Measurements from ENCODE around the gene RAB27B. TPM values are rescaled to one million over a fixed set of nuclear protein-coding genes. Genes with fewer than 3 reads are reported as not detected.

RAB27B gene
- total and polyA plus RNA-seq, 2 donors (not counting 1 experiment from before 2014, with no cell fraction given) = 0.01 to 0.07 TPM

DNA sequence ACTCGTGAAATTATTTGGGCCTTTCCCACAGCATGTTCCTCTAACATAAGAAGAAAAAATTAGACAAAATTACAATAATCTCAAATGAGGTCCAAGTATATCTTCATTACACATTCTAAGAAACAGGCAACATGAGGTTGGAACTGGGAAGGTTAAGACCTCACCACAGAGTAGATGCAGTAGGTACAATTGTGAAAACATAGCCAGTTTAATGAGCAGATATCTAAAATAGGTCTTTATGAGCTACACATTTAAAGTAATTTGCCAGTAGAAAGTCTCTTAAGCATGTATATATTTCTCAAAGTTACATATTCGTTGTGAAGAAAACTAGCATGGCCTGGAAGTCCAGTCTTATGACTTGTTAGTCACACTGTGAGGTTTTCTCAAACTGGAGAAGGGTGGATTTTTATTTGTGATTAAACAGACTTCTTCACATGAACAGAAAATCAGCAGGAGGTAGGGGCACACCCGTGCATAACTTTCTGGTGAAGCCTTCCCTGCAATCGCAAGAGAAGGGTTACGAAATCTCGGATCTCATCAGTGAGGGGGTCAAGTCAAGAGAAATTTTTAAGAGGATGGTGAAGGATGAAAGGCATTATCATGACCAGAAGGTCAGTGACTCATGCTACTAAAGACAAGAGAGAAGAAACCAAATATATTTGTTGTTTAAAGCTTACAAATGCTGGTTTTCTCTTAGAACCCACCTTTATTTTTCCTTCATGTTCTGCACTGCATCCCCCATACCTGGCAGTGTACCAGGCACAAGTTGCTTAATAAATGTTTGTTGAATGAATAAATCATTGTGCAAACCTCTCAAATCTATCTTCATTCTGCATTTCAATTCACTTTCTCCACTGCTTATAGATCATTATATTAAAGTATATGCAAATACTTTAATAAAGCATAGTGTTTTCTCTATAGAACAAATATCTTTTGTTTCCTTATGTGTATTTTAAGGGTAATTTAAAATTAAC, 5.1 kb upstream of the RAB27B start:
- ATAC-seq (ENCODE audit: low read depth) (no peak), DNase-seq (no peak)
- no peaks in the 10 kb centered on the region for H3K36me3 ChIP-seq (replicated peaks in 1 of 2; ENCODE audit: control extremely low read depth in 1 of 2, control insufficient read depth in 1 of 2, extremely low read depth in 1 of 2, insufficient read depth in 2 of 2, low read length in 1 of 2)
- Mint-ChIP-seq H3K4me1 (peaks cover 1% of the 10 kb centered on the region), H3K9me3 (ENCODE audit: insufficient read depth) (no peaks in the 10 kb centered on the region), H3K27ac (no peak overlapping the region), H3K27me3 (peaks cover 7% of the 10 kb centered on the region), H3K4me3 (no peak overlapping the region)
- TF ChIP-seq, protein P1, sequence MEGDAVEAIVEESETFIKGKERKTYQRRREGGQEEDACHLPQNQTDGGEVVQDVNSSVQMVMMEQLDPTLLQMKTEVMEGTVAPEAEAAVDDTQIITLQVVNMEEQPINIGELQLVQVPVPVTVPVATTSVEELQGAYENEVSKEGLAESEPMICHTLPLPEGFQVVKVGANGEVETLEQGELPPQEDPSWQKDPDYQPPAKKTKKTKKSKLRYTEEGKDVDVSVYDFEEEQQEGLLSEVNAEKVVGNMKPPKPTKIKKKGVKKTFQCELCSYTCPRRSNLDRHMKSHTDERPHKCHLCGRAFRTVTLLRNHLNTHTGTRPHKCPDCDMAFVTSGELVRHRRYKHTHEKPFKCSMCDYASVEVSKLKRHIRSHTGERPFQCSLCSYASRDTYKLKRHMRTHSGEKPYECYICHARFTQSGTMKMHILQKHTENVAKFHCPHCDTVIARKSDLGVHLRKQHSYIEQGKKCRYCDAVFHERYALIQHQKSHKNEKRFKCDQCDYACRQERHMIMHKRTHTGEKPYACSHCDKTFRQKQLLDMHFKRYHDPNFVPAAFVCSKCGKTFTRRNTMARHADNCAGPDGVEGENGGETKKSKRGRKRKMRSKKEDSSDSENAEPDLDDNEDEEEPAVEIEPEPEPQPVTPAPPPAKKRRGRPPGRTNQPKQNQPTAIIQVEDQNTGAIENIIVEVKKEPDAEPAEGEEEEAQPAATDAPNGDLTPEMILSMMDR (IDR thresholded peaks at IDR 0.05) = no peak
- no peak for TF ChIP-seq EZH2 (IDR thresholded peaks at IDR 0.05; ENCODE audit: borderline replicate concordance, insufficient read depth, low read depth, low read length, poor library complexity, severe bottlenecking)
- H3K9me3 ChIP-seq (ENCODE audit: control extremely low read depth in 1 of 3, control insufficient read depth in 2 of 3, insufficient read depth in 1 of 3, low read length in 2 of 3) = no peaks in the 10 kb centered on the region
- H3K27me3 ChIP-seq (replicated peaks in 1 of 4; ENCODE audit: control extremely low read depth in 1 of 4, control insufficient read depth in 3 of 4, insufficient read depth in 4 of 4, low read length in 3 of 4) = peaks cover 0 to 2% (median 1%) of the 10 kb centered on the region in 4 experiments
- no peaks in the 10 kb centered on the region for H3K79me2 ChIP-seq (ENCODE audit: control insufficient read depth, insufficient read depth, low read length)
- CTCF ChIA-PET = no interaction called here
- 100% methylated on average over 2 of the region's 6 CpGs for WGBS (ENCODE audit: insufficient coverage)
- no peak overlapping the region for H3K4me2 ChIP-seq (replicated peaks; ENCODE audit: low read depth, low read length, poor library complexity, severe bottlenecking)
- peaks cover 1% of the 10 kb centered on the region in 2 donors for H3K4me1 ChIP-seq (ENCODE audit: control insufficient read depth in 2 of 2, insufficient read depth in 2 of 2, low read length in 2 of 2)
- intact Hi-C loops (cut with micrococcal nuclease) = no loop called here
- no peaks in the 10 kb centered on the region for H4K20me1 ChIP-seq (ENCODE audit: control insufficient read depth, insufficient read depth, low read length, poor library complexity, severe bottlenecking)
- no peak overlapping the region for H3K4me3 ChIP-seq (ENCODE audit: control extremely low read depth in 1 of 5, extremely low read depth in 1 of 5, insufficient read depth in 1 of 5, low read depth in 2 of 5, low read length in 4 of 5)
- H3K27ac ChIP-seq (ENCODE audit: low read length in 2 of 2) = no peak overlapping the region
- POLR2A ChIA-PET = no interaction called here
- H2AFZ ChIP-seq (ENCODE audit: insufficient read depth, low read depth, low read length, poor library complexity, severe bottlenecking) = no peak overlapping the region
- no peak overlapping the region for H3K9ac ChIP-seq (ENCODE audit: low read length)

DNA sequence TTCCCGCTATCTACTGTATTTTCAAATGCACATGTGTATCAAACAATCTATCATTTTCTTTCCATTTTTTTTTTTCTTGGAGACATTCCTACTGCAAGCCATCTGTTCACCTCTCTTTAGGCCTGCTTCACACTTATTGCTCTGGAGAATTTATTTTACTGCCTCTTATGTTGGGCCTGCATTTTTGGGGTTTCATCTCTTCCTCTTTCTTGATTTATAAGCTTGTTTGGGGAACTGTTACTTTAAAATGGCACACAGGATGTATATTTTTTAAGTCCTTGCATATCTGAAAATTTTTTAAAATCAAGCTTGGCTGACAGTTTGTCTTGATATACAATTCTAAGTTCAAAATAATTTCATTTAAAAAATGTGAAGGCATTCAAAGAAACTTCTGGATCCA, 3.5 kb upstream of the RAB27B start:
- Mint-ChIP-seq H3K9me3 (ENCODE audit: insufficient read depth) (no peaks in the 10 kb centered on the region), H3K27ac (no peak overlapping the region)
- no CpG with 5 or more reads among the region's 1 CpG for WGBS (ENCODE audit: insufficient coverage)

More for the DNA sequence above, 3.5 kb upstream of the RAB27B start:
- DNase-seq = no peak
- CTCF ChIA-PET = interaction anchor here (0.7 kb wide), 2 partner anchors 9 to 29 kb away, joined by 3 read pairs; no protein-coding TSS in a partner anchor
- TF ChIP-seq EZH2 (IDR thresholded peaks at IDR 0.05; ENCODE audit: borderline replicate concordance, insufficient read depth, low read depth, low read length, poor library complexity, severe bottlenecking) = no peak
- TF ChIP-seq, protein P1 (IDR thresholded peaks at IDR 0.05) = no peak
- no peaks in the 10 kb centered on the region for H3K36me3 ChIP-seq (replicated peaks in 1 of 2; ENCODE audit: control extremely low read depth in 1 of 2, control insufficient read depth in 1 of 2, extremely low read depth in 1 of 2, insufficient read depth in 2 of 2, low read length in 1 of 2)
- peaks cover 10 to 12% of the 10 kb centered on the region in 2 donors for H3K4me1 ChIP-seq (ENCODE audit: control insufficient read depth in 2 of 2, insufficient read depth in 2 of 2, low read length in 2 of 2)
- ATAC-seq (ENCODE audit: low read depth) = no peak
- H3K27me3 Mint-ChIP-seq = peaks cover 14% of the 10 kb centered on the region
- no peaks in the 10 kb centered on the region for H3K79me2 ChIP-seq (ENCODE audit: control insufficient read depth, insufficient read depth, low read length)
- H2AFZ ChIP-seq (ENCODE audit: insufficient read depth, low read depth, low read length, poor library complexity, severe bottlenecking) = no peak overlapping the region
- H3K4me3 ChIP-seq (ENCODE audit: control extremely low read depth in 1 of 5, extremely low read depth in 1 of 5, insufficient read depth in 1 of 5, low read depth in 2 of 5, low read length in 4 of 5) = no peak overlapping the region
- no peak overlapping the region for H3K9ac ChIP-seq (ENCODE audit: low read length)
- no peaks in the 10 kb centered on the region for H4K20me1 ChIP-seq (ENCODE audit: control insufficient read depth, insufficient read depth, low read length, poor library complexity, severe bottlenecking)
- POLR2A ChIA-PET = no interaction called here
- H3K4me2 ChIP-seq (replicated peaks; ENCODE audit: low read depth, low read length, poor library complexity, severe bottlenecking) = no peak overlapping the region
- peaks cover 9% of the 10 kb centered on the region for H3K4me1 Mint-ChIP-seq
- H3K9me3 ChIP-seq (ENCODE audit: control extremely low read depth in 1 of 3, control insufficient read depth in 2 of 3, insufficient read depth in 1 of 3, low read length in 2 of 3) = peaks cover 0 to 4% (median 0%) of the 10 kb centered on the region in 3 donors
- intact Hi-C loops (cut with micrococcal nuclease) = no loop called here
- no peak overlapping the region for H3K4me3 Mint-ChIP-seq
- no peak overlapping the region for H3K27ac ChIP-seq (ENCODE audit: low read length in 2 of 2)
- H3K27me3 ChIP-seq (replicated peaks in 1 of 4; ENCODE audit: control extremely low read depth in 1 of 4, control insufficient read depth in 3 of 4, insufficient read depth in 4 of 4, low read length in 3 of 4) = peaks cover 0 to 10% (median 6%) of the 10 kb centered on the region in 4 experiments
